AG04450 (cell line): Measurements from ENCODE around the gene COG4. TPM values are rescaled to one million over a fixed set of nuclear protein-coding genes. Genes with fewer than 3 reads are reported as not detected.

Experiments used
- CTCF ChIA-PET: fragments of 300-600, 350-600 bp; formaldehyde crosslinking; extraction: SDS; loops from one replicate; lab custom pipeline; 2022; ENCODE audit warnings: antibody characterized with exemption, inconsistent platforms; lab: Charles Lee
- POLR2A ChIA-PET: fragments of 350-600 bp; formaldehyde crosslinking; extraction: SDS; loops from one replicate; lab custom pipeline; 2021; ENCODE audit warnings: antibody characterized with exemption, inconsistent platforms; lab: Yijun Ruan, JAX
- DNase-seq: peaks from one replicate; pipeline ENCODE4 v3.0.0-alpha.2; 2011; ENCODE audit warnings: low read depth, low spot score
- H3K27ac ChIP-seq: one replicate; pipeline ENCODE4 v1.5.1; 2012; ENCODE audit warnings: low read depth, low read length, control low read depth
- H3K27me3 ChIP-seq: one replicate; pipeline ENCODE4 v1.6.0; 2012; ENCODE audit warnings: low read length; ENCODE audit not compliant: control insufficient read depth, insufficient read depth
- H3K4me3 ChIP-seq: 2 replicates; pipeline ENCODE4 v1.5.1; 2011; ENCODE audit warnings: mild to moderate bottlenecking, low read depth, low read length, control low read depth
- H3K9me3 ChIP-seq: 2 replicates; pipeline ENCODE4 v1.5.1; 2012; ENCODE audit warnings: low read length; ENCODE audit not compliant: control insufficient read depth, insufficient read depth
- CTCF ChIP-seq: IDR thresholded peaks from 2 replicates; pipeline ENCODE4 v1.5.1; 2011; ENCODE audit warnings: low read depth, low read length, control low read depth, inconsistent platforms
- polyA plus RNA-seq: library from polyadenylated mRNA; depleted of rRNA; stranded (reverse); fragments of >200 nt; gene quantifications from 2 replicates; pipeline ENCODE4 v1.2.3, GENCODE V29; 2011

Gene COG4
- polyA plus RNA-seq, 1 experiment: 51.8 TPM

DNA sequence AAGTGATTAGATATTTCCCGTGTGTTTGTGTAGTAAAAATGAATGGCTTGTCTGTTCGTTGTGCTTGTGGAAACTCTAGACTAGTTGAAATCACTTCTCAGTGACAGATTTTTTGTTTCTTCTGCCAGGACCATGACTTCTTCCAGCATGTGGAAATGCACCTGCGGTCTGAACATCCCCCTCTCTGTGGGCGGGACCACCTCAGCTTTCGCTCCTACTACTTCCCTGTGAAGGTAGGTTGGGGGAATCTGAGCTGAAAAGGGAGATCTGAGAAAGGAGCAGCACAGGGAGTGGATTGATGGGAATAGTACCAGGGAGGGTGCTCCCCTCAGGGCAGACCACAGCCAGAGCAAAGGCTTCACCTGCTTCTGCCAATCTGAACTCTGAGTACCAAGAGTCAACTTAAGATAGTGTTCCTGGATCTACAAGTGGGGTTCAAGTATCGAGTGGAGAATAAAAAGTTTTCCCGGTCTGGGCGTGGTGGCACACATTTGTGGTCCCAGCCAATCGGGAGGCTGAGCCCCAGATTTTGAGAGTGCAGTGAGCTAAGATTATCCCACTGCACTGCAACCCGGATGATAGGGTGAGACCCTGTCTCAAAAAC lies 47.7 kb upstream of the COG4 start:
- no peak overlapping the region for H3K4me3 ChIP-seq
- no peak for TF ChIP-seq CTCF
- ChIA-PET CTCF (no interaction called here), POLR2A (interaction anchor here (1.4 kb wide), 1 partner anchor 18 kb away, joined by 4 read pairs; no protein-coding TSS in a partner anchor)
- H3K27me3 ChIP-seq: no peaks in the 10 kb centered on the region
- H3K27ac ChIP-seq: peak overlapping the region; percentile 48
- no peak for DNase-seq
- H3K9me3 ChIP-seq: no peaks in the 10 kb centered on the region

DNA sequence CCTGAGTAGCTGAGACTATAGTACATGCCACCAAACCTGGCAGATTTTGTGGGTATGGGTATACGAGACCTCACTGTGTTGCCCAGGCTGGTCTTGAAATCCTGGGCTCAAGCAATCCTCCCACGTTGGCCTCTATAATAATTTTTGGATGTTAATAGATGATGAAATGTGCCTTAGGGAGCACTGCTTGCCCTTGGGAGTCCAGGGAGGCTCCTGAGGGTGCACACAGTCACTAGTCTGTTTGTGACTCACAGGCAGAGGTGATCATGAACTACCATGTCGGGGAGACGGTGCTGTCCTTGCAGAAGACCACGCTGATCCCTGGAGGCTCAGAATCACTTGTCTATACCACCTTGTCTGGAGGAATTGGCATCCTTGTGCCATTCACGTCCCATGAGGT lies 46.4 kb upstream of the COG4 start:
- Histone ChIP-seq H3K9me3 (no peaks in the 10 kb centered on the region), H3K27me3 (no peaks in the 10 kb centered on the region), H3K4me3 (no peak overlapping the region), H3K27ac (no peak overlapping the region)
- POLR2A ChIA-PET: no interaction called here
- no peak for DNase-seq
- CTCF ChIA-PET: interaction anchor here (1.1 to 1.3 kb wide), 2 partner anchors 11 to 84 kb away, joined by 3 read pairs; no protein-coding TSS in a partner anchor
- no peak for TF ChIP-seq CTCF

- H3K4me3 ChIP-seq: no peak overlapping the region
- no peaks in the 10 kb centered on the region for H3K27me3 ChIP-seq
- no peak for DNase-seq
- no peak for TF ChIP-seq CTCF
- POLR2A ChIA-PET: no interaction called here
- H3K27ac ChIP-seq: peak overlapping the region; percentile 47
- CTCF ChIA-PET: interaction anchor here (1.1 to 1.3 kb wide), 2 partner anchors 10 to 85 kb away, joined by 3 read pairs; no protein-coding TSS in a partner anchor
- H3K9me3 ChIP-seq: no peaks in the 10 kb centered on the region
Observed at GRCh38 chr16:70568601-70569237, 45.4 kb upstream of the COG4 start.

DNA sequence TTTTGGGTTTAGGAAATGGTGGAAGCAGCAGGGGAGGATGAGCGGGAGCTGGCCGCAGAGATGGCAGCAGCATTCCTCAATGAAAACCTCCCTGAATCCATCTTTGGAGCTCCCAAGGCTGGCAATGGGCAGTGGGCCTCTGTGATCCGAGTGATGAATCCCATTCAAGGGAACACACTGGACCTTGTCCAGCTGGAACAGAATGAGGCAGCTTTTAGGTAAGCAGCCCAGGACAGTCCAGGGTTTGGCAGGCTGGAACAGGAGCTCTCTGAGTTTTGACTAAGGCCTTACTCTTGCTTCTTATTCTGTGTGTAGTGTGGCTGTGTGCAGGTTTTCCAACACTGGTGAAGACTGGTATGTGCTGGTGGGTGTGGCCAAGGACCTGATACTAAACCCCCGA lies 41.7 kb upstream of the COG4 start:
- ChIA-PET CTCF (interaction anchor here (0.7 to 3.0 kb wide), 3 partner anchors 8 to 206 kb away, joined by 4 to 13 read pairs (median 4); no protein-coding TSS in a partner anchor), POLR2A (interaction anchor here (1.5 kb wide), 1 partner anchor 8 kb away, joined by 5 read pairs; no protein-coding TSS in a partner anchor)
- Histone ChIP-seq H3K27ac (no peak overlapping the region), H3K4me3 (no peak overlapping the region), H3K9me3 (no peaks in the 10 kb centered on the region), H3K27me3 (no peaks in the 10 kb centered on the region)
- no peak for TF ChIP-seq CTCF
- no peak for DNase-seq

GRCh38 chr16:70563636-70564035 lies 40.3 kb upstream of the COG4 start:
- Histone ChIP-seq H3K4me3 (no peak overlapping the region), H3K27me3 (no peaks in the 10 kb centered on the region), H3K27ac (no peak overlapping the region), H3K9me3 (no peaks in the 10 kb centered on the region)
- DNase-seq: no peak
- no peak for TF ChIP-seq CTCF
- ChIA-PET POLR2A (no interaction called here), CTCF (interaction anchor here (0.5 to 3.0 kb wide), 3 partner anchors 9 to 90 kb away, joined by 4 to 13 read pairs (median 4); no protein-coding TSS in a partner anchor)
